Astrocyte (in vitro differentiated cells and primary cell): ENCODE results near the gene ENOX1.

Experiments
- EZH2 ChIP-seq: IDR thresholded peaks from 2 replicates; pipeline ENCODE4 v1.6.1; 2012; ENCODE audit warnings: mild to moderate bottlenecking, low read length, inconsistent platforms; ENCODE audit not compliant: insufficient read depth
- TF ChIP-seq, protein P1 (sequence below): IDR thresholded peaks from 2 replicates; pipeline ENCODE4 v1.5.1; 2011; ENCODE audit warnings: low read depth, mild to moderate bottlenecking, inconsistent platforms, low read length, moderate library complexity; ENCODE audit not compliant: insufficient read depth

DNA sequence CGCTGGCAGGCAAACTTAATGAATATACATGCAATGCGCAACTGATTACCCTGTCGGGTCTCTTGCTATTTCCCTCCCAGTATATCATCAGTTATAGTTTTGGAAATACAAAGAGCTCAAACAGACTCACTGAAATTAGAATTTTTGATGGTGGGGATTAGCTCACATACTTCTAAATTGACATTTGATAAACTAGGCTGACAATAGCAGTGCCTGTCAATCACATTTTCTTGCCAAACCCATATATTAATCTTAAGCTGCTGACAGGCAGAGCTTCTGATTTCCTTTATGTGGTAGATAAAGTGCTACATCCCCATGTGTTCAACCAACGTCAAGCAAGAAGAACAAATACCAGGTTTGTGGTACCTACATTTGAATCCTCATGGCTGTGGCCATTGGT, 521.7 kb downstream of the ENOX1 start:
- TF ChIP-seq EZH2, result no peak
- TF ChIP-seq, protein P1, sequence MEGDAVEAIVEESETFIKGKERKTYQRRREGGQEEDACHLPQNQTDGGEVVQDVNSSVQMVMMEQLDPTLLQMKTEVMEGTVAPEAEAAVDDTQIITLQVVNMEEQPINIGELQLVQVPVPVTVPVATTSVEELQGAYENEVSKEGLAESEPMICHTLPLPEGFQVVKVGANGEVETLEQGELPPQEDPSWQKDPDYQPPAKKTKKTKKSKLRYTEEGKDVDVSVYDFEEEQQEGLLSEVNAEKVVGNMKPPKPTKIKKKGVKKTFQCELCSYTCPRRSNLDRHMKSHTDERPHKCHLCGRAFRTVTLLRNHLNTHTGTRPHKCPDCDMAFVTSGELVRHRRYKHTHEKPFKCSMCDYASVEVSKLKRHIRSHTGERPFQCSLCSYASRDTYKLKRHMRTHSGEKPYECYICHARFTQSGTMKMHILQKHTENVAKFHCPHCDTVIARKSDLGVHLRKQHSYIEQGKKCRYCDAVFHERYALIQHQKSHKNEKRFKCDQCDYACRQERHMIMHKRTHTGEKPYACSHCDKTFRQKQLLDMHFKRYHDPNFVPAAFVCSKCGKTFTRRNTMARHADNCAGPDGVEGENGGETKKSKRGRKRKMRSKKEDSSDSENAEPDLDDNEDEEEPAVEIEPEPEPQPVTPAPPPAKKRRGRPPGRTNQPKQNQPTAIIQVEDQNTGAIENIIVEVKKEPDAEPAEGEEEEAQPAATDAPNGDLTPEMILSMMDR, result no peak
